Measurements from ENCODE around the gene PAWR. TPM values are rescaled to one million over a fixed set of nuclear protein-coding genes. Genes with fewer than 3 reads are reported as not detected.

Gene PAWR
- total and polyA plus RNA-seq, 9 of the 15 experiments (the other 6 are each of a cell fraction or from before 2014, with no cell fraction given), result 0.82 TPM; not detected in 8

- Histone ChIP-seq H3K9me3 (replicated peaks; ENCODE audit: control insufficient read depth, insufficient read depth, low read depth, low read length) (no peaks in the 10 kb centered on the region), H3K27ac (ENCODE audit: extremely low read depth, low read depth, low read length) (no peak overlapping the region), H3K4me1 (replicated peaks in 1 of 2; ENCODE audit: control insufficient read depth in 2 of 2, insufficient read depth in 2 of 2, low read length in 2 of 2) (no peaks in the 10 kb centered on the region), H3K36me3 (ENCODE audit: control insufficient read depth, insufficient read depth, low read length) (no peaks in the 10 kb centered on the region), H4K20me1 (replicated peaks; ENCODE audit: control insufficient read depth, insufficient read depth, low read length) (no peaks in the 10 kb centered on the region), H3K4me3 (no peak overlapping the region), H3K4me2 (ENCODE audit: insufficient read depth, low read length) (no peak overlapping the region), H3K79me2 (ENCODE audit: control insufficient read depth, insufficient read depth, low read length) (no peaks in the 10 kb centered on the region), H3K9me1 (ENCODE audit: control insufficient read depth, insufficient read depth, low read length) (no peaks in the 10 kb centered on the region), H2AFZ (ENCODE audit: low read depth, low read length) (no peak overlapping the region), H3K27me3 (ENCODE audit: control insufficient read depth in 2 of 2, insufficient read depth in 2 of 2, low read length in 2 of 2) (no peaks in the 10 kb centered on the region), H3K9ac (ENCODE audit: insufficient read depth in 1 of 2, low read depth in 2 of 2, low read length in 2 of 2) (no peak overlapping the region)
- CTCF ChIA-PET (ENCODE audit: low intra/inter-chr PET ratio), result no interaction called here
- BruUV-seq (replicated peaks), result no TSS peak
- in situ Hi-C loops (cut with MboI), result no loop called here
- intact Hi-C loops (cut with micrococcal nuclease), result no loop called here
- POLR2A ChIA-PET, result no interaction called here
- ATAC-seq (no peak), DNase-seq (ENCODE audit: extremely low read depth in 1 of 4, low spot score in 3 of 4) (no peak), FAIRE-seq (no peak)
- 0% methylated on average over 2 of the region's 2 CpGs for WGBS (ENCODE audit: insufficient coverage, low coverage, missing lambda C conversion rate)
- TF ChIP-seq, protein P1, sequence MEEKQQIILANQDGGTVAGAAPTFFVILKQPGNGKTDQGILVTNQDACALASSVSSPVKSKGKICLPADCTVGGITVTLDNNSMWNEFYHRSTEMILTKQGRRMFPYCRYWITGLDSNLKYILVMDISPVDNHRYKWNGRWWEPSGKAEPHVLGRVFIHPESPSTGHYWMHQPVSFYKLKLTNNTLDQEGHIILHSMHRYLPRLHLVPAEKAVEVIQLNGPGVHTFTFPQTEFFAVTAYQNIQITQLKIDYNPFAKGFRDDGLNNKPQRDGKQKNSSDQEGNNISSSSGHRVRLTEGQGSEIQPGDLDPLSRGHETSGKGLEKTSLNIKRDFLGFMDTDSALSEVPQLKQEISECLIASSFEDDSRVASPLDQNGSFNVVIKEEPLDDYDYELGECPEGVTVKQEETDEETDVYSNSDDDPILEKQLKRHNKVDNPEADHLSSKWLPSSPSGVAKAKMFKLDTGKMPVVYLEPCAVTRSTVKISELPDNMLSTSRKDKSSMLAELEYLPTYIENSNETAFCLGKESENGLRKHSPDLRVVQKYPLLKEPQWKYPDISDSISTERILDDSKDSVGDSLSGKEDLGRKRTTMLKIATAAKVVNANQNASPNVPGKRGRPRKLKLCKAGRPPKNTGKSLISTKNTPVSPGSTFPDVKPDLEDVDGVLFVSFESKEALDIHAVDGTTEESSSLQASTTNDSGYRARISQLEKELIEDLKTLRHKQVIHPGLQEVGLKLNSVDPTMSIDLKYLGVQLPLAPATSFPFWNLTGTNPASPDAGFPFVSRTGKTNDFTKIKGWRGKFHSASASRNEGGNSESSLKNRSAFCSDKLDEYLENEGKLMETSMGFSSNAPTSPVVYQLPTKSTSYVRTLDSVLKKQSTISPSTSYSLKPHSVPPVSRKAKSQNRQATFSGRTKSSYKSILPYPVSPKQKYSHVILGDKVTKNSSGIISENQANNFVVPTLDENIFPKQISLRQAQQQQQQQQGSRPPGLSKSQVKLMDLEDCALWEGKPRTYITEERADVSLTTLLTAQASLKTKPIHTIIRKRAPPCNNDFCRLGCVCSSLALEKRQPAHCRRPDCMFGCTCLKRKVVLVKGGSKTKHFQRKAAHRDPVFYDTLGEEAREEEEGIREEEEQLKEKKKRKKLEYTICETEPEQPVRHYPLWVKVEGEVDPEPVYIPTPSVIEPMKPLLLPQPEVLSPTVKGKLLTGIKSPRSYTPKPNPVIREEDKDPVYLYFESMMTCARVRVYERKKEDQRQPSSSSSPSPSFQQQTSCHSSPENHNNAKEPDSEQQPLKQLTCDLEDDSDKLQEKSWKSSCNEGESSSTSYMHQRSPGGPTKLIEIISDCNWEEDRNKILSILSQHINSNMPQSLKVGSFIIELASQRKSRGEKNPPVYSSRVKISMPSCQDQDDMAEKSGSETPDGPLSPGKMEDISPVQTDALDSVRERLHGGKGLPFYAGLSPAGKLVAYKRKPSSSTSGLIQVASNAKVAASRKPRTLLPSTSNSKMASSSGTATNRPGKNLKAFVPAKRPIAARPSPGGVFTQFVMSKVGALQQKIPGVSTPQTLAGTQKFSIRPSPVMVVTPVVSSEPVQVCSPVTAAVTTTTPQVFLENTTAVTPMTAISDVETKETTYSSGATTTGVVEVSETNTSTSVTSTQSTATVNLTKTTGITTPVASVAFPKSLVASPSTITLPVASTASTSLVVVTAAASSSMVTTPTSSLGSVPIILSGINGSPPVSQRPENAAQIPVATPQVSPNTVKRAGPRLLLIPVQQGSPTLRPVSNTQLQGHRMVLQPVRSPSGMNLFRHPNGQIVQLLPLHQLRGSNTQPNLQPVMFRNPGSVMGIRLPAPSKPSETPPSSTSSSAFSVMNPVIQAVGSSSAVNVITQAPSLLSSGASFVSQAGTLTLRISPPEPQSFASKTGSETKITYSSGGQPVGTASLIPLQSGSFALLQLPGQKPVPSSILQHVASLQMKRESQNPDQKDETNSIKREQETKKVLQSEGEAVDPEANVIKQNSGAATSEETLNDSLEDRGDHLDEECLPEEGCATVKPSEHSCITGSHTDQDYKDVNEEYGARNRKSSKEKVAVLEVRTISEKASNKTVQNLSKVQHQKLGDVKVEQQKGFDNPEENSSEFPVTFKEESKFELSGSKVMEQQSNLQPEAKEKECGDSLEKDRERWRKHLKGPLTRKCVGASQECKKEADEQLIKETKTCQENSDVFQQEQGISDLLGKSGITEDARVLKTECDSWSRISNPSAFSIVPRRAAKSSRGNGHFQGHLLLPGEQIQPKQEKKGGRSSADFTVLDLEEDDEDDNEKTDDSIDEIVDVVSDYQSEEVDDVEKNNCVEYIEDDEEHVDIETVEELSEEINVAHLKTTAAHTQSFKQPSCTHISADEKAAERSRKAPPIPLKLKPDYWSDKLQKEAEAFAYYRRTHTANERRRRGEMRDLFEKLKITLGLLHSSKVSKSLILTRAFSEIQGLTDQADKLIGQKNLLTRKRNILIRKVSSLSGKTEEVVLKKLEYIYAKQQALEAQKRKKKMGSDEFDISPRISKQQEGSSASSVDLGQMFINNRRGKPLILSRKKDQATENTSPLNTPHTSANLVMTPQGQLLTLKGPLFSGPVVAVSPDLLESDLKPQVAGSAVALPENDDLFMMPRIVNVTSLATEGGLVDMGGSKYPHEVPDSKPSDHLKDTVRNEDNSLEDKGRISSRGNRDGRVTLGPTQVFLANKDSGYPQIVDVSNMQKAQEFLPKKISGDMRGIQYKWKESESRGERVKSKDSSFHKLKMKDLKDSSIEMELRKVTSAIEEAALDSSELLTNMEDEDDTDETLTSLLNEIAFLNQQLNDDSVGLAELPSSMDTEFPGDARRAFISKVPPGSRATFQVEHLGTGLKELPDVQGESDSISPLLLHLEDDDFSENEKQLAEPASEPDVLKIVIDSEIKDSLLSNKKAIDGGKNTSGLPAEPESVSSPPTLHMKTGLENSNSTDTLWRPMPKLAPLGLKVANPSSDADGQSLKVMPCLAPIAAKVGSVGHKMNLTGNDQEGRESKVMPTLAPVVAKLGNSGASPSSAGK (IDR thresholded peaks at IDR 0.05), result no peak
- TF ChIP-seq ZNF778 (CRISPR knock-in tag; IDR thresholded peaks at IDR 0.05), result no peak
- TF ChIP-seq PRPF4 (IDR thresholded peaks at IDR 0.05; ENCODE audit: insufficient read depth, low read depth, low read length, poor library complexity, severe bottlenecking), result no peak
- TF ChIP-seq GTF2E2 (tag; IDR thresholded peaks at IDR 0.05), result no peak
- TF ChIP-seq NR2C2 (CRISPR knock-in tag; IDR thresholded peaks at IDR 0.05), result no peak
- TF ChIP-seq NR2C2 (tag; IDR thresholded peaks at IDR 0.05), result no peak
- no peak for TF ChIP-seq ZNF354B (CRISPR knock-in tag; IDR thresholded peaks at IDR 0.05)
- no peak for TF ChIP-seq YY1 (IDR thresholded peaks at IDR 0.05; ENCODE audit: borderline replicate concordance in 1 of 3, control insufficient read depth in 1 of 3, extremely low read depth in 1 of 3, insufficient read depth in 3 of 3, insufficient read length in 1 of 3, insufficient replicate concordance in 2 of 3, low read depth in 1 of 3, low read length in 2 of 3)
- TF ChIP-seq, protein P2, sequence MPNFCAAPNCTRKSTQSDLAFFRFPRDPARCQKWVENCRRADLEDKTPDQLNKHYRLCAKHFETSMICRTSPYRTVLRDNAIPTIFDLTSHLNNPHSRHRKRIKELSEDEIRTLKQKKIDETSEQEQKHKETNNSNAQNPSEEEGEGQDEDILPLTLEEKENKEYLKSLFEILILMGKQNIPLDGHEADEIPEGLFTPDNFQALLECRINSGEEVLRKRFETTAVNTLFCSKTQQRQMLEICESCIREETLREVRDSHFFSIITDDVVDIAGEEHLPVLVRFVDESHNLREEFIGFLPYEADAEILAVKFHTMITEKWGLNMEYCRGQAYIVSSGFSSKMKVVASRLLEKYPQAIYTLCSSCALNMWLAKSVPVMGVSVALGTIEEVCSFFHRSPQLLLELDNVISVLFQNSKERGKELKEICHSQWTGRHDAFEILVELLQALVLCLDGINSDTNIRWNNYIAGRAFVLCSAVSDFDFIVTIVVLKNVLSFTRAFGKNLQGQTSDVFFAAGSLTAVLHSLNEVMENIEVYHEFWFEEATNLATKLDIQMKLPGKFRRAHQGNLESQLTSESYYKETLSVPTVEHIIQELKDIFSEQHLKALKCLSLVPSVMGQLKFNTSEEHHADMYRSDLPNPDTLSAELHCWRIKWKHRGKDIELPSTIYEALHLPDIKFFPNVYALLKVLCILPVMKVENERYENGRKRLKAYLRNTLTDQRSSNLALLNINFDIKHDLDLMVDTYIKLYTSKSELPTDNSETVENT (CRISPR knock-in tag; IDR thresholded peaks at IDR 0.05), result no peak
Measured at GRCh38 chr12:79590751-79591150, 100.0 kb downstream of the PAWR start.

Data from K562 (cell line).